ENCODE data around the gene INCENP.

DNA sequence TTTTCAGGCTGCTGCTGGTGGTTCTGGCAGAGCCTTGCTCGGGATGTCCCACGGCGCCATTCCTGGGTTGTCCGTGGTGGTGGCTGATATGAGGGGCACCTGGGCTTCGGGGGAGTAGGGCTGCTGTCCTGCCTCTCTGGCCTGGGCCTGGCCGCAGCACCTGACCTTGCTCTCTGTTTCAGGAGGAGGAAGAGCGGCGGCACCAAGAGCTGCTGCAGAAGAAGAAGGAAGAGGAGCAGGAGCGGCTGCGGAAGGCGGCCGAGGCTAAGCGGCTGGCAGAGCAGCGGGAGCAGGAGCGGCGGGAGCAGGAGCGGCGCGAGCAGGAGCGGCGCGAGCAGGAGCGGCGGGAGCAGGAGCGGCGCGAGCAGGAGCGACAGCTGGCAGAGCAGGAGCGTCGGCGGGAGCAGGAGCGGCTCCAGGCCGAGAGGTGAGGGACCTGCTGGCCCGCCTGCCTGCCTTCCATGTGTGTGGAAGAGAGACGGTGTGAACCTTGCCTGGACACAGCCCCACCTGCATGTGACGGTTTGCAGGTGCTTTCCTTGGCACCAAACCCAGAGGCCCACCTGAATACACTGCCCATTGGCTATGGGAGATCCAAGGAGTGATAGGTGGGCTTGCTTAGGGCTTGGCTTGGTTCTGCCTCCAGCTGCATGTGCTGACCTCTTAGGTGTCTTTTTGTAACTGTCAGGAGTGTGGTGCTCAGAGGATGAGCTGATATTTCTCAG, 22.8 kb downstream of the INCENP start:
- TF ChIP-seq CTCF (conservative IDR thresholded peaks at IDR 0.05; ENCODE audit: low read length): no peak
- TF ChIP-seq EZH2phosphoT487 (IDR thresholded peaks at IDR 0.05; ENCODE audit: borderline replicate concordance, low read depth, low read length): no peak

All from OCI-LY7 (cell line).